Activated CD8-positive, alpha-beta memory T cell treated with anti-CD3 and anti-CD28 coated beads for 4 hours (primary cell): ENCODE data around the gene KRTAP1-3.
"Not testable (repeated sequence)": the region's sequence is repeated elsewhere in the genome, so short reads cannot be mapped to it uniquely, and the experiment has no call there.

ENCODE experiments used
- DNase-seq, 2 donors: peaks; one replicate each; pipeline ENCODE4 v3.0.0-alpha.2; 2020; ENCODE audit warnings: low read depth in 2 of 2

KRTAP1-3 gene, protein sequence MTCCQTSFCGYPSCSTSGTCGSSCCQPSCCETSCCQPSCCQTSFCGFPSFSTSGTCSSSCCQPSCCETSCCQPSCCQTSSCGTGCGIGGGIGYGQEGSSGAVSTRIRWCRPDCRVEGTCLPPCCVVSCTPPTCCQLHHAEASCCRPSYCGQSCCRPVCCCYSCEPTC

GRCh38 chr17:41034346-41034935, at the start of gene KRTAP1-3:
Gene KRTAP1-3 (minus strand): TSS chr17:41034874. CDS start chr17:41034821, 53 bp downstream.
- DNase-seq: not testable (repeated sequence)

GRCh38 chr17:41084100-41084856, 49.6 kb upstream of the KRTAP1-3 start, which contains the start of gene KRTAP4-7:
Gene KRTAP4-7 (plus strand): TSS chr17:41084150. CDS start chr17:41084207, 57 bp downstream.
- DNase-seq: not testable (repeated sequence)

GRCh38 chr17:41083427-41083826, 48.8 kb upstream of the KRTAP1-3 start:
- DNase-seq: not testable (repeated sequence)

- no peak for DNase-seq
Observed at GRCh38 chr17:41082626-41083025, 48.0 kb upstream of the KRTAP1-3 start.

DNA sequence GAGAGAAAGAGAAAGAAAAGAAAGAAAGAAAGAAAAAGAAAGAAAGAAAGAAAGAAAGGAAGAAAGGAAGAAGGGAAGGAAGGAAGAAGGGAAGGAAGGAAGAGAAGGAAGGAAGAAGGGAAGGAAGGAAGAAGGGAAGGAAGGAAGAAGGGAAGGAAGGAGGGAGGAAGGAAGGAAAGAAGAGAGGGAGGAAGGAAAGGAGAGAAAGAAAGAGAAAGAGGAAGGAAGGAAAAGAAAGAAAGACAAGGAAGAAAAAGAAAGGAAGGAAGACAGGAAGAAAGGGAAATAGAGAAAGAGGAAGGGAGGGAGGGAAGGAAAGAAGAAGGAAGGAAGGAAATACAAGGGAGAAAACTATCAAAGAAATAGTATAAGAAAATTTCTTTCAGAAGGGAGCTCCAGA, 42.1 kb upstream of the KRTAP1-3 start:
- DNase-seq: no peak

DNA sequence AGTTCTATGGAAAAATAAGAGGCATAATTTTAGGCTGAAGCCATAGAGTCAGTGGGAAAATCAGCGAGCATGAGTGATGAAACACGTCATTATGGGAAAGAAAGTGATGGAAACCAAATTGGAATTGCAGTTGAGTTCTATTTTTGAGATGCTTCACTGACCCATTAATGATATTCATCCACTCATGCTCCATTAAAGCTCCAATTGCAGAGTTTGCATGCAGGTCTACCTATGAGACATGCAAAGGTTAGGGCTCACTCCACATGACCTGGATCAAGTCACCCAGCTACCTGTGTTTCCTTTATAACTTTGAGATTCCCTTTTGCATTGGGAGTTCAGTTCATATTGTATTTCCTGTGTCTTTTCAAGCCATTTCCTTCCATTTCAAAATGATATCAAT, 39.0 kb upstream of the KRTAP1-3 start:
- no peak for DNase-seq

GRCh38 chr17:41071606-41072360, 37.1 kb upstream of the KRTAP1-3 start:
- DNase-seq: no peak

- DNase-seq: no peak
Observed at GRCh38 chr17:41069031-41069430, 34.4 kb upstream of the KRTAP1-3 start.

GRCh38 chr17:41067281-41067680, 32.6 kb upstream of the KRTAP1-3 start:
- DNase-seq: no peak

- no peak for DNase-seq
Observed at GRCh38 chr17:41065829-41066624, 31.4 kb upstream of the KRTAP1-3 start, which contains the start of gene KRTAP2-4. Gene KRTAP2-4 (minus strand): TSS chr17:41065879. CDS start chr17:41065845, 34 bp downstream.

GRCh38 chr17:41065016-41065689, 30.5 kb upstream of the KRTAP1-3 start:
- not testable (repeated sequence) for DNase-seq

- no peak for DNase-seq
Observed at GRCh38 chr17:41064301-41064700, 29.6 kb upstream of the KRTAP1-3 start.

- no peak for DNase-seq
Observed at GRCh38 chr17:41063449-41063848, 28.8 kb upstream of the KRTAP1-3 start.

GRCh38 chr17:41061964-41062363, 27.3 kb upstream of the KRTAP1-3 start:
- no peak for DNase-seq

GRCh38 chr17:41060052-41060604, 25.5 kb upstream of the KRTAP1-3 start, which contains the start of gene KRTAP2-3:
Gene KRTAP2-3 (minus strand): TSS chr17:41060114. CDS start chr17:41060050, 64 bp downstream.
- DNase-seq: no peak

DNA sequence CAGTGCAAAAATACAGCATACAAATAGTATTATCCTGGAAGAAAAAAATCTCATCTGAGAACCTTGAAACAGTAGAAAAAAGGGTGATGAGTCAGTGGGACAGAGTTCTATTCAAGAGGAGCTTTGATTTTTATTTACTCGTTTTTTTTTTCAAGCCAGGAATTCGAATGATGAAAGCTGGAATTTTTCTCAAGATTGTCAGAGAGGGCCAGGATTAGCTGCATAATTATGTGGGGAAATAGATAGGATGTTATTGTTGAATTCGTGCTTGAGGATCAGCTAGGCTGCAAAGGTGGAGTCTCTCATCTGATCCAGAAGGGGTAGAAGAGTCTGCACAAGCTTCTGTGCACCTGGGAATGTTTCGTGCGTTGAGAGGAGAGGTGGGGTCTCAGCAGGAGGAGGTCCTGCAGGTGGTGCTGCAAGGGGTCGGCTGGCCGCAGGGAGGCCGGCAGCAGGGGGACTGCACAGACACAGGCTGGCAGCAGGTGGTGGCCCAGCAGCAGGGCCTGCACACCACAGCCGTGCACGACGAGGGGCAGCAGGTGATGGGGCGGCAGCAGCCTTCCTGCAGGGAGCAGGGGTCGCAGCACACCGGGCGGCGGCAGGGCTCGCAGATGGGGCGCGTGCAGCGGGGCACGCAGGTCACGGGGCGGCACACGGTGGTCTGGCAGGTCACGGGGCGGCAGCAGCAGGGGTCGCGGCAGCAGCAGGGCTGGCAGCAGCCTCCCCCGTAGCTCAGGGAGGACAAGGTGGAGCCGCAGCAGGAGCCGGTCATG, 24.8 kb upstream of the KRTAP1-3 start:
- DNase-seq: not testable (repeated sequence)

DNA sequence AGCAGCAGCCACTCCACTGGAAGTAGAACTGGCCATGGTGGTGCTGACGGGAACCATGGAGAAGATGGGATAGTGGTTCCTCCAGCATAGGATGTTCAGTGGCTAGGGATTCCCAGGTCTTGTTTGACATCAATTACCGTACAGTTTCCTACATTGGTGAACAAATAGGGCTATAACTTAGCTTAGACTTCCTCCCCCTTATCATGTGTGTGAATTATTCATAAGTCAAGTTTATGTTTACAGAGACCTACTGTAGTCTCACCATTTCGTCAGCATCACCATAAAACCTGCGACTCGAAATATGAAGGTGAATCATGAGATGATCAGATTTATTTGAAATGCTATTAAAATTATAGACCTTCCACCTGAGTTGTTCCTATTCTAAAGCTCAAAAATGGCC, 24.1 kb upstream of the KRTAP1-3 start:
- DNase-seq: no peak

GRCh38 chr17:41057547-41057946, 22.9 kb upstream of the KRTAP1-3 start:
- no peak for DNase-seq

DNA sequence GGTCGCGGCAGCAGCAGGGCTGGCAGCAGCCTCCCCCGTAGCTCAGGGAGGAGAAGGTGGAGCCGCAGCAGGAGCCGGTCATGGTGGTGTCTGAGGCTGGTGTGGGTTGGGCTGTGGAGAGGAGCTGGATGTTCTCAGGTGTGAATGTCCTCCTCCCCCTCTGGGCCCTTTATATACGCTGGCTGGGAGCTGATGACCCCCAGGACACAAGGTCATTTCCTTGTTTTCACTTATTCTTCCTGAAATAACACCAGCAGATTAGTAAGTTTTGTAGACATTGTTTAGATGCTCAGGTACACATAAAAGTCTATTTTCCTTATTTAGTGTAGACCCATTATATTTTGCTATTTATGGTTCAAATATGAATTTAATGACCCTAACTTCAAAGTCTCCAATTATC, 20.5 kb upstream of the KRTAP1-3 start, which contains the start of gene KRTAP2-2:
Gene KRTAP2-2, minus strand, starts transcription at position 101 of the 400 bp plus-strand sequence. Its CDS starts 19 bp downstream, at position 82.
- not testable (repeated sequence) for DNase-seq
